Astrocyte of the spinal cord (primary cell): ENCODE measurements around the gene ADTRP.

Source experiments
- DNase-seq: peaks from one replicate; pipeline ENCODE4 v3.0.0; 2011; ENCODE audit warnings: low read depth, low spot score
- H3K4me3 ChIP-seq: 2 replicates; pipeline ENCODE4 v1.5.1; 2011; ENCODE audit warnings: low read depth, mild to moderate bottlenecking, low read length, moderate library complexity
- in situ Hi-C: cut with HindIII; loops from 2 replicates; pipeline ENCODE4 v1.10.0; 2017; ENCODE audit warnings: low sequenced_read_pairs
- TF ChIP-seq, protein P1 (sequence below): IDR thresholded peaks from 2 replicates; pipeline ENCODE4 v1.5.1; 2012; ENCODE audit warnings: low read depth, mild to moderate bottlenecking, low read length, inconsistent platforms

The ADTRP gene

GRCh38 chr6:11727346-11727997 is 51.1 kb downstream of the ADTRP start:
- TF ChIP-seq, protein P1, sequence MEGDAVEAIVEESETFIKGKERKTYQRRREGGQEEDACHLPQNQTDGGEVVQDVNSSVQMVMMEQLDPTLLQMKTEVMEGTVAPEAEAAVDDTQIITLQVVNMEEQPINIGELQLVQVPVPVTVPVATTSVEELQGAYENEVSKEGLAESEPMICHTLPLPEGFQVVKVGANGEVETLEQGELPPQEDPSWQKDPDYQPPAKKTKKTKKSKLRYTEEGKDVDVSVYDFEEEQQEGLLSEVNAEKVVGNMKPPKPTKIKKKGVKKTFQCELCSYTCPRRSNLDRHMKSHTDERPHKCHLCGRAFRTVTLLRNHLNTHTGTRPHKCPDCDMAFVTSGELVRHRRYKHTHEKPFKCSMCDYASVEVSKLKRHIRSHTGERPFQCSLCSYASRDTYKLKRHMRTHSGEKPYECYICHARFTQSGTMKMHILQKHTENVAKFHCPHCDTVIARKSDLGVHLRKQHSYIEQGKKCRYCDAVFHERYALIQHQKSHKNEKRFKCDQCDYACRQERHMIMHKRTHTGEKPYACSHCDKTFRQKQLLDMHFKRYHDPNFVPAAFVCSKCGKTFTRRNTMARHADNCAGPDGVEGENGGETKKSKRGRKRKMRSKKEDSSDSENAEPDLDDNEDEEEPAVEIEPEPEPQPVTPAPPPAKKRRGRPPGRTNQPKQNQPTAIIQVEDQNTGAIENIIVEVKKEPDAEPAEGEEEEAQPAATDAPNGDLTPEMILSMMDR, result no peak
- in situ Hi-C loops, result no loop called here
- DNase-seq, result no peak
- H3K4me3 ChIP-seq, result no peak overlapping the region

DNA sequence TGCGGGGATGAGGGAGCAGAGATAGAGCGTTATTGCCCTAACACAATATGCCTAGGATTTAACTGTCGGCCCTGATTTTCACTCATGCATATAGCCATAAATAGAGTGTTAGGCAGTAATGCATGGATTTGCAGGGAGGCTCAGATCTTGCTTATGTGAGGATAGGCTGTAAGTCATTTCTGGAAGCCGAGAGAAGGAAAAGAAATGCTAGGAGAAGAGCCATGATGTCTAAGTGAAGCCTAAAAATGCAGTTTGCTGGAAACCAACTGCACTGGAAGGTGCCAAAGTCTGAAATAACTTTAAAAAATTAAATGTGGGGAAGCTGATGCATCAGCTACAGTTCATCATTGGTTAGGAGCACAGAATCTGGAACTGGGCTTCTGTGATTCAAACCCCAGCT is 54.3 kb downstream of the ADTRP start:
- TF ChIP-seq, protein P1, result no peak
- DNase-seq, result no peak
- no peak overlapping the region for H3K4me3 ChIP-seq
- in situ Hi-C loops, result no loop called here

DNA sequence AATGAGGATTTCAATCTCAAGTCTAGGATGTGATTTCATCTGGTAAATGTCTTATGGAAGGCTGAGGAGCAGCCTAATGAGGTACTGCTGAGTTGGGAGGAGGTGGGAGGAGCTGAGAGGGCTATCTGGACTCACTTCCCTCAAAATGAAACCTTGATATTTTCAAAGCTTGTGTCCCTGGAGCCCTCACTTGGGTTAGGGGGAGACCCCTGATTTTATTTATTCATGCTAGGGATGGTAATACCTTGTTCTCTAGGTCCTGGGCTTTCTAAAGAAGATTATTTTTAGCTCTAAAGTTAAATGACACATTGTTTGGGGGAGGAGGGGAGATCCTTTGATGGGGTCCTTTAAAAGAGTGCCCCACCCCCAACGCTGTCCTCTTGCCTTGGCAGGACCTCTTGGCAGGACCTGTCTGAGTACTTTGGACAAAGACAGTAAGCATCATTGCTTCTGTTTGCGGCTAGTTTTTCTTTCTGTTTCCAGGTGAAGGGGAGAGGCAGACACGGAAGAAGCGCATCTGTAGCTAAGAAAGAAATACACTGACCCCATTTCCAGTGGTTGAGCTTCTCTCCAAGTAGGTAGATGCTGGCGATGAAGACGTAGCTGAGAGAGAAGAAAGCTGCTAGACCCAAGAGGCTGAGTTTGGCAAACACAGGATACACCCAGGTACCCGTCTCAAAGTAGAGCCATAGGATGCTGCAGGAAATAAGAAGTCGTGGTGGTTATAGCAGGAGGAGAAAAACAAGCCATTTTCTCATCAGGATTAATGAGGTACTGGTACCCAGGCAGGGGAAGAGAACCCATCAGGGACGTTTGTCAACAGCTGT is 55.6 kb downstream of the ADTRP start:
- DNase-seq, result no peak
- no peak overlapping the region for H3K4me3 ChIP-seq
- in situ Hi-C loops, result no loop called here
- TF ChIP-seq, protein P1, result no peak

GRCh38 chr6:11722220-11722619 is 56.4 kb downstream of the ADTRP start:
- H3K4me3 ChIP-seq, result no peak overlapping the region
- DNase-seq, result no peak
- TF ChIP-seq, protein P1, result no peak
- in situ Hi-C loops, result no loop called here

GRCh38 chr6:11718463-11718862 is 60.1 kb downstream of the ADTRP start:
- in situ Hi-C loops, result no loop called here
- TF ChIP-seq, protein P1, result no peak
- no peak for DNase-seq
- no peak overlapping the region for H3K4me3 ChIP-seq

- no peak for DNase-seq
- H3K4me3 ChIP-seq, result no peak overlapping the region
- TF ChIP-seq, protein P1, result no peak
- in situ Hi-C loops, result no loop called here
These were observed 60.6 kb downstream of the ADTRP start for GRCh38 chr6:11718031-11718430.
